GM12892 (cell line): ENCODE measurements around the gene PYGB.

Experiments
- POLR2A ChIP-seq: IDR thresholded peaks from 2 replicates; pipeline ENCODE4 v1.6.1; 2011; ENCODE audit warnings: low read depth, low read length, control low read depth
- TAF1 ChIP-seq: IDR thresholded peaks from 2 replicates; pipeline ENCODE4 v1.6.1; 2011; ENCODE audit warnings: low read depth, mild to moderate bottlenecking, control low read depth, low read length, borderline replicate concordance

GRCh38 chr20:25340380-25340779, 92.5 kb downstream of the PYGB start:
- no peak for TF ChIP-seq TAF1
- TF ChIP-seq POLR2A: no peak
